ENCODE data around the gene KRTAP15-1.

Gene KRTAP15-1

DNA sequence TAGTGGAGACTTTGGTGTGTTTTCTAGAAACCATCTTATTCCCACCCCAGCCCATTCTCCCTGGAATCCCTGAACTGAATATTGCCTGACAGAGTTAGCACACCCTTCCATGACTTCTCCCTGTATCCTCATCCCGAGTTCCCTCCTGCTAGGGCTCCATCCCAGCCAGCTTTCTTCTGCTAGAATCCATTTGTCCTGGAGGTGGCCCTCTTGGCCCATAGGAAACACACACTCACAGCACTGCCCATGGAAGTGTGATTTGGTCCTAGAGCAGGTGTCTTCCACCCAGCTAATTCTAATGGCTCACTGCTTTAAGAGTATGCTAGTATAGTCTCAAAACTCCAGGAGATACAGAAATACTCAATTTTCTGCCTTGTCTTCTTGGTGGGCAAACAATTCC lies 4.1 kb downstream of the KRTAP15-1 start:
- no peaks in the 10 kb centered on the region for H3K36me3 ChIP-seq (ENCODE audit: control insufficient read depth in 1 of 2, insufficient read depth in 2 of 2, low read length in 2 of 2)
- H3K27me3 ChIP-seq (ENCODE audit: low read depth, low read length) = no peaks in the 10 kb centered on the region
- no peaks in the 10 kb centered on the region for H3K4me1 ChIP-seq (ENCODE audit: control insufficient read depth in 1 of 2, insufficient read depth in 2 of 2, low read length in 2 of 2)
- no peak overlapping the region for H3K27ac ChIP-seq (ENCODE audit: low read length)
- no peak overlapping the region for H3K4me3 ChIP-seq (ENCODE audit: low read depth in 1 of 2, low read length in 2 of 2)
- H3K9me3 ChIP-seq (ENCODE audit: control insufficient read depth in 1 of 2, low read length in 2 of 2) = no peaks in the 10 kb centered on the region

DNA sequence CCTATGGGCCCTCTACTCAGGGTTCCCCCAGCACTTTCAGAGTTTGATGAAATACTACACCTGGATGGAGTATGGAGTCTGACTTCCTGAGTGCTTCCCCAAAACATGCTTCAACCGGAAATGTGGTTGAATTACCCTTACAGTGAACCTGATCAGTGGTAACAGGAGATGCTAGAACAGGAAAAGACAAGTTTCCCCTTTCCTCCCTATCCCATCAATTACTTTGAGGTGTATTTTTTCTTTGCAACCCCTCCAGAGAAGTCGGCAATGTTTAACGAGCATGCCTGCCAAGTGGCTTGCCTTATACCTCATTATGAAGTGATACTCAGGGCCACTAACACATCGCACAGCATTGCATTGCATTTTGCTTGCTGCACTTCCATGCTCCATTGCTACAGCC lies 7.0 kb downstream of the KRTAP15-1 start:
- H3K36me3 ChIP-seq (ENCODE audit: control insufficient read depth in 1 of 2, insufficient read depth in 2 of 2, low read length in 2 of 2) = no peaks in the 10 kb centered on the region
- H3K4me1 ChIP-seq (ENCODE audit: control insufficient read depth in 1 of 2, insufficient read depth in 2 of 2, low read length in 2 of 2) = no peaks in the 10 kb centered on the region
- no peaks in the 10 kb centered on the region for H3K9me3 ChIP-seq (ENCODE audit: control insufficient read depth in 1 of 2, low read length in 2 of 2)
- no peaks in the 10 kb centered on the region for H3K27me3 ChIP-seq (ENCODE audit: low read depth, low read length)
- H3K4me3 ChIP-seq (ENCODE audit: low read depth in 1 of 2, low read length in 2 of 2) = no peak overlapping the region
- H3K27ac ChIP-seq (ENCODE audit: low read length) = no peak overlapping the region

DNA sequence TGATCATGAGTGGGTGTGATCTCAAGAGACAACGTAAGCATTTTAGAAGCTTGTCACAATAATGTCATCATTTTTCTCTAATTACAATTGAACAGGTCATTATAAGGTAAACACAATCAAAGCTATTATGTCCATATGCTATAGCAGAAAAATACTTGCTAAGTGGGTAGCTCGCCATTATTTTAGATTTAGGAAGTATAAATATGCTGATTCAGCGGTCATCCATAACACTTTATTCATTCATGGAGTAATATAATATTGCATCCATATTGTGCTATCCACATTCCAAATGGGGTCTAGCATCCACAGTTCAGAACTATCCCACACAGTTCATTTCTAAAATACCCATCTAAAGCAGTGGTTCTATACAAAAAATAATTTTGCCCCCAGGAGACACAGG lies 8.4 kb downstream of the KRTAP15-1 start:
- Histone ChIP-seq H3K4me1 (ENCODE audit: control insufficient read depth in 1 of 2, insufficient read depth in 2 of 2, low read length in 2 of 2) (no peaks in the 10 kb centered on the region), H3K36me3 (ENCODE audit: control insufficient read depth in 1 of 2, insufficient read depth in 2 of 2, low read length in 2 of 2) (no peaks in the 10 kb centered on the region), H3K27ac (ENCODE audit: low read length) (no peak overlapping the region), H3K27me3 (ENCODE audit: low read depth, low read length) (no peaks in the 10 kb centered on the region), H3K9me3 (ENCODE audit: control insufficient read depth in 1 of 2, low read length in 2 of 2) (no peaks in the 10 kb centered on the region), H3K4me3 (ENCODE audit: low read depth in 1 of 2, low read length in 2 of 2) (no peak overlapping the region)

DNA sequence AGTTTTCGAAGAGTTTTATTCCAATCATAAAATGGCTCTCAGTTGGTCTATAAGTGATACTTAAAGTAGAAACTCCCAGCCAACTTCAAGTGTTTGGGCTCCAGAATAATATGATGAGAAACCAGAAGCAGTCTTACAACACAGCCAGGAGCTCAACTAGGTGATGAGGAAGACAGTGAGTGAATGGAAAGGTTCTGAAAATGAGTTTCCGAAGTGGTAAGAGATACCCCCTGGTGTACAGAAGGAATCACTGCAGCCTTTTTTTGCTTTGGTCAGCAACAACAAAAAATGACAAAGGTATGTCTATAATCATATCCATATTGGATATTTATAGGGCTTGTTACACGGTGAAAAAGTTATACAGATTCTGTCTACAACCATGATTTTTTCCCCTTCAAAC lies 23.6 kb downstream of the KRTAP15-1 start:
- H3K9me3 ChIP-seq (ENCODE audit: control insufficient read depth in 1 of 2, low read length in 2 of 2) = no peaks in the 10 kb centered on the region
- no peaks in the 10 kb centered on the region for H3K27me3 ChIP-seq (ENCODE audit: low read depth, low read length)
- H3K4me3 ChIP-seq (ENCODE audit: low read depth in 1 of 2, low read length in 2 of 2) = no peak overlapping the region
- H3K4me1 ChIP-seq (ENCODE audit: control insufficient read depth in 1 of 2, insufficient read depth in 2 of 2, low read length in 2 of 2) = no peaks in the 10 kb centered on the region
- H3K36me3 ChIP-seq (ENCODE audit: control insufficient read depth in 1 of 2, insufficient read depth in 2 of 2, low read length in 2 of 2) = no peaks in the 10 kb centered on the region
- H3K27ac ChIP-seq (ENCODE audit: low read length) = no peak overlapping the region

DNA sequence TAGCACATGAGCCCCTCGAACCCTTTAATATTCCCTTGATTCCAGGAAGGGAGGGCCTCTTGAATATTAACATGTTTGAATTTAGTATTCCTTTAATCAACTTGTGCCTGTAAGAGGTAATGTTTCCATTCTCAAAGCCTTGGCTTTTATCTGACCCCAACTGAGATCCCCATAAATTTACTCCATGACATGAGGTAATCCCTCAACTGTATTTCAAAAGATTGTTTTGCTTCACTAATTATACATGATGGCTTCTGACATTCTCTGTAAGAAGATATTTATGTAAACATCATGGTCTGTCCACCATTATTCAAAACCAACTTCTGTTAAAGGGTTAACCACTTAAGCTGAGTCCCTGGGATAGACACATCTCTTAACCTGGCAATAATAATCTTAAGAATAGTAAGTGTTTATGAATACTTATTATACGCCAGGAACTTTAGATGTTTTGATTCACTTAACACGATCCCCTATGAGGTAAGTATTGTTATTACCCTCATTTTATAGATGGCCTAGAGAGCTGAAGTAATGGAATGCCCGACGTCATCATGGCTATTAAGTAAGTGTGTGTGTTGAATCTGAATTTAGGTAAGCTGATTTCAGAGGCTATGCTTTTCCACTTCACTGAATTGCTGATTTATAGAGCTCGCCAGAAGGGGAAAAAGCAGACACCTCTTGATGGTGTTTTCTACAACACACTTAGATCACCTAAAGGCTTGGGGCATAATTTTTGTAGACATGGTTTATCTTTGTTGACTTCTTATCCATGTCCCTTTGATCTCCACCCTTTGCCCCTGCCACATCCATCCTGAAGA lies 29.0 kb downstream of the KRTAP15-1 start:
- Histone ChIP-seq H3K27me3 (ENCODE audit: low read depth, low read length) (no peaks in the 10 kb centered on the region), H3K27ac (ENCODE audit: low read length) (no peak overlapping the region), H3K9me3 (ENCODE audit: control insufficient read depth in 1 of 2, low read length in 2 of 2) (no peaks in the 10 kb centered on the region)

DNA sequence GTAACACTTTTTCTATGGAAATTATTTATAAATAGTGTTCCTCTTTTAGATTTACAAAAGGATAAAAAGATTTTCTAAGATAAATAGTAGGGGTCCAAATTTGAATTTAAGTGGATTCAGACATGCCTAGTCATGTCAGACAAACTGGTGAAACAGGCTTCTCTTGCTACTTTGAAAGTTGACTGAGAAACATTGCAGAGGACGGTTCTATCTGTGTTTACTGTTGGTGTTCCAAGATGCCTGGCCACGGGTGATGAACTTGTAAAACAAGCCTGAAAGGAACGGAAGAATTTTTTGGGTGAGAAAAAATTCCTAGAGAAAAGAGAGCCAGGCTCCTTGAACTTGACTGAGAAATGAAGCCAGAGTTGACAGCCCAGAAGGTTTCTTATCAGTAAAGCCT lies 37.9 kb downstream of the KRTAP15-1 start:
- no peak overlapping the region for H3K27ac ChIP-seq (ENCODE audit: low read length)
- no peaks in the 10 kb centered on the region for H3K4me1 ChIP-seq (ENCODE audit: control insufficient read depth in 1 of 2, insufficient read depth in 2 of 2, low read length in 2 of 2)
- H3K36me3 ChIP-seq (ENCODE audit: control insufficient read depth in 1 of 2, insufficient read depth in 2 of 2, low read length in 2 of 2) = no peaks in the 10 kb centered on the region
- no peaks in the 10 kb centered on the region for H3K27me3 ChIP-seq (ENCODE audit: low read depth, low read length)
- no peak overlapping the region for H3K4me3 ChIP-seq (ENCODE audit: low read depth in 1 of 2, low read length in 2 of 2)
- no peaks in the 10 kb centered on the region for H3K9me3 ChIP-seq (ENCODE audit: control insufficient read depth in 1 of 2, low read length in 2 of 2)

More for the DNA sequence above, 29.0 kb downstream of the KRTAP15-1 start:
- H3K4me1 ChIP-seq (ENCODE audit: control insufficient read depth in 1 of 2, insufficient read depth in 2 of 2, low read length in 2 of 2) = no peaks in the 10 kb centered on the region
- H3K4me3 ChIP-seq (ENCODE audit: low read depth in 1 of 2, low read length in 2 of 2) = no peak overlapping the region
- no peaks in the 10 kb centered on the region for H3K36me3 ChIP-seq (ENCODE audit: control insufficient read depth in 1 of 2, insufficient read depth in 2 of 2, low read length in 2 of 2)

DNA sequence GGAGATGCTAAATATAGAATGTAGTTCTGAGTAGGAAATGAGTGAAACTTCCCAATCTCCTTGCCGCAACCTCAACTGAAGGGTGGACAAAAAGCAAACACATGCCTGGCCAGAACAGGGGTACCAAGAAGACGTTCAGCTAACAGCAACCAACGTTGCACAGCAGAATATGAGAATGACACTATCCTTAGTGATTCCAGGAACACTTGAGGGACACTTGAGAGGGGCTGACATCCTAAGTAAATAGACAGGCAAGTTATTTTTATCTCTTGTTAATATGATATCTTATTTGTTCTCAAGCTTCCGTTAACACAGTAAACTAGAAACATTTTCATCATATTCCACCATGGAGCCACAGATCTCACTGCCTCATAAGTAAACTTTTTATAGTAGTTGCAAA lies 39.2 kb downstream of the KRTAP15-1 start:
- Histone ChIP-seq H3K27me3 (ENCODE audit: low read depth, low read length) (no peaks in the 10 kb centered on the region), H3K27ac (ENCODE audit: low read length) (no peak overlapping the region), H3K9me3 (ENCODE audit: control insufficient read depth in 1 of 2, low read length in 2 of 2) (no peaks in the 10 kb centered on the region), H3K4me3 (ENCODE audit: low read depth in 1 of 2, low read length in 2 of 2) (no peak overlapping the region), H3K4me1 (ENCODE audit: control insufficient read depth in 1 of 2, insufficient read depth in 2 of 2, low read length in 2 of 2) (no peaks in the 10 kb centered on the region), H3K36me3 (ENCODE audit: control insufficient read depth in 1 of 2, insufficient read depth in 2 of 2, low read length in 2 of 2) (no peaks in the 10 kb centered on the region)

DNA sequence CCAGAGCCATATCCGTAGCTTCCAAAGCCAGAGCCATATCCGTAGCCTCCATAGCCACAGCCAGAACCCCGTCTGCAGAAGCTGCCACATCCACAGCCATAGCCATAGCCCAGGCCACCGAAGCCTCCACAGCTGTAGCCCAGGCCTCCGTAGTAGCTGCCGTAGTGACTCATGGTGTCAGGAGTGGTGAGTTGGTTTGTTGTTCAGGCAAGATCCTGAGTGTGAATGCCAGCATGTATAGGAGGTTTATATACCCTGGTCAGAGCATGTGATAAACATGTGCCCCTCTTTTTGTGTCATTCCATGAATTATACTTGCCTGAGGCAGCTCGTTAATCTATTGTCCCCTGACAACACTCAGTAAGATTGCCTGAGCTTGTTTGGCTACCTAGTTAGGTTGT lies 40.1 kb downstream of the KRTAP15-1 start, which contains the start of gene KRTAP19-1:
Gene KRTAP19-1 (minus strand): TSS at position 223 of the 400 bp plus-strand sequence. CDS start 50 bp downstream, at position 173.
- H3K4me1 ChIP-seq (ENCODE audit: control insufficient read depth in 1 of 2, insufficient read depth in 2 of 2, low read length in 2 of 2) = no peaks in the 10 kb centered on the region
- no peaks in the 10 kb centered on the region for H3K36me3 ChIP-seq (ENCODE audit: control insufficient read depth in 1 of 2, insufficient read depth in 2 of 2, low read length in 2 of 2)
- H3K27ac ChIP-seq (ENCODE audit: low read length) = no peak within 1 kb of the TSS
- H3K4me3 ChIP-seq (ENCODE audit: low read depth in 1 of 2, low read length in 2 of 2) = no peak within 1 kb of the TSS
- H3K27me3 ChIP-seq (ENCODE audit: low read depth, low read length) = no peaks in the 10 kb centered on the region
- H3K9me3 ChIP-seq (ENCODE audit: control insufficient read depth in 1 of 2, low read length in 2 of 2) = no peaks in the 10 kb centered on the region

DNA sequence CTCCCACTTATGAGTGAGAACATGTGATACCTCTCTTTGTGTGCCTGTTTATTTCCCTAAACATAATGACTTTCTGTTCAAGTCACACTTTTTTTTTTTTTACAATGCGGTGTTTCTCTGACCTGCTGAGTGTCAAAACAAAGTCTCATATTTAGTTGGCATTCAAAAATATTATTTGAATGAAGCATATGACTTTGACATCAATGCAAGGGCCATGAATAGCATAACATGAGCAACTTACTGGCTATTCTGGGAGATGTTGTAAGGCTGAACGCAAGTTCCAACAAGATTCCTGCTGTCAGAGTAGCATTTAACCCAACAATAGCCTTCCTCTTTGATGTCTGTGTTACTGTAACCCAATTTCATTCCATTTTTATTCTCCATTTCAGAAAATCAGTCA lies 42.1 kb downstream of the KRTAP15-1 start:
- H3K36me3 ChIP-seq (ENCODE audit: control insufficient read depth in 1 of 2, insufficient read depth in 2 of 2, low read length in 2 of 2) = no peaks in the 10 kb centered on the region
- H3K4me1 ChIP-seq (ENCODE audit: control insufficient read depth in 1 of 2, insufficient read depth in 2 of 2, low read length in 2 of 2) = no peaks in the 10 kb centered on the region
- H3K27ac ChIP-seq (ENCODE audit: low read length) = no peak overlapping the region
- H3K4me3 ChIP-seq (ENCODE audit: low read depth in 1 of 2, low read length in 2 of 2) = no peak overlapping the region
- H3K9me3 ChIP-seq (ENCODE audit: control insufficient read depth in 1 of 2, low read length in 2 of 2) = peaks cover 0 to 5% of the 10 kb centered on the region in 2 donors
- no peaks in the 10 kb centered on the region for H3K27me3 ChIP-seq (ENCODE audit: low read depth, low read length)

DNA sequence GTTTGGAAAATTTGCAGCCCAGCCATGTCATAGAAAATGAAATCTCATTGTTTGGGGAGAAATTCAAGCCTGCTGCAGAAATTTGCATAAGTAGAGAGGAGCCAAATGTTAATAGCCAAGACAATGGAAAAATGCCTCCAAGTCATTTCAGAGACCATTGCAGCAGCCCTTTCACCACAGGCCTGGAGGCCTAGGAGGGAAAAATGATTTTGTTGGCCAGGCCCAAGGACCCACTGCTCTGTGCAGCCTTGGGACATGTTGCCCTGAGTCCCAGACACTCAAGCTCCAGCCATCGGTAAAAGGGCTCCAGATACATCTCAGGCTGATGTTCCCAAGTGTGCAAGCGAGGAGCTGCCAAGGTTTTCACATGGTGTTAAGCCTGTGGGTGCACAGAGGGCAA lies 46.1 kb downstream of the KRTAP15-1 start:
- no peaks in the 10 kb centered on the region for H3K36me3 ChIP-seq (ENCODE audit: control insufficient read depth in 1 of 2, insufficient read depth in 2 of 2, low read length in 2 of 2)
- H3K4me1 ChIP-seq (ENCODE audit: control insufficient read depth in 1 of 2, insufficient read depth in 2 of 2, low read length in 2 of 2) = no peaks in the 10 kb centered on the region
- no peaks in the 10 kb centered on the region for H3K27me3 ChIP-seq (ENCODE audit: low read depth, low read length)
- H3K9me3 ChIP-seq (ENCODE audit: control insufficient read depth in 1 of 2, low read length in 2 of 2) = peaks cover 0 to 5% of the 10 kb centered on the region in 2 donors
- H3K27ac ChIP-seq (ENCODE audit: low read length) = no peak overlapping the region
- no peak overlapping the region for H3K4me3 ChIP-seq (ENCODE audit: low read depth in 1 of 2, low read length in 2 of 2)

DNA sequence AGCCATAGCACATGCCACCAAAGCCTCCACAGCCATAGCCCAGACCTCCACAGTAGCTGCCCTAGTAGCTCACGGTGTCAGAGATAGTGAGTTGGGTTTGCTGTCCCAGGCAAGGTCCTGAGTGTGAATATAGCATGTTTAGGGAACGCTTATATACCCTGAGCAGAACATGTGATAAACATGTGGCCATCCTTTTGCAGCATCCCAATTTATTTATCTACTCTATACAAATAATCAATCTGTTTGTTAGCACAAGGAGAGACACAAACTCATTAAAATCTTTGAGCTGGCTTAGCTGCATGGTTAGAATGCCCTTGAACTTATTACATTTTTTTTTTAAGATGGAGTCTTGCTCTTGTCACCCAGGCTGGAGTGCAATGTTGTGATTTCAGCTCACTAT lies 47.3 kb downstream of the KRTAP15-1 start, which contains the start of gene KRTAP19-2:
Gene KRTAP19-2 (minus strand): TSS at position 101 of the 400 bp plus-strand sequence. CDS start 88 bp downstream, at position 13.
- Histone ChIP-seq H3K4me3 (ENCODE audit: low read depth in 1 of 2, low read length in 2 of 2) (no peak within 1 kb of the TSS), H3K27ac (ENCODE audit: low read length) (no peak within 1 kb of the TSS), H3K36me3 (ENCODE audit: control insufficient read depth in 1 of 2, insufficient read depth in 2 of 2, low read length in 2 of 2) (no peaks in the 10 kb centered on the region), H3K9me3 (ENCODE audit: control insufficient read depth in 1 of 2, low read length in 2 of 2) (peaks cover 0 to 5% of the 10 kb centered on the region in 2 donors), H3K4me1 (ENCODE audit: control insufficient read depth in 1 of 2, insufficient read depth in 2 of 2, low read length in 2 of 2) (no peaks in the 10 kb centered on the region), H3K27me3 (ENCODE audit: low read depth, low read length) (no peaks in the 10 kb centered on the region)
